HEK293T (cell line): ENCODE measurements around the gene LRP5.

Source experiments
- ARNT ChIP-seq: fragments of 450-650 bp; IDR thresholded peaks from 2 replicates; pipeline ENCODE4 v1.6.1; 2017; ENCODE audit warnings: mild to moderate bottlenecking
- BHLHE40 ChIP-seq: fragments of 450-650 bp; IDR thresholded peaks from 2 replicates; pipeline ENCODE4 v1.6.1; 2016; ENCODE audit warnings: mild to moderate bottlenecking, moderate library complexity, borderline replicate concordance
- CTBP1 ChIP-seq: fragments of 450-650 bp; IDR thresholded peaks from 2 replicates; pipeline ENCODE4 v1.6.1; 2016; ENCODE audit warnings: borderline replicate concordance
- ELF4 ChIP-seq: fragments of 450-650 bp; IDR thresholded peaks from 2 replicates; pipeline ENCODE4 v1.6.1; 2017; ENCODE audit warnings: antibody characterized with exemption
- FOXK2 ChIP-seq: fragments of 450-650 bp; IDR thresholded peaks from 2 replicates; pipeline ENCODE4 v1.6.1; 2016; ENCODE audit warnings: mild to moderate bottlenecking
- FOXM1 ChIP-seq: fragments of 450-650 bp; IDR thresholded peaks from 2 replicates; pipeline ENCODE4 v1.6.1; 2017; ENCODE audit warnings: mild to moderate bottlenecking, borderline replicate concordance
- L3MBTL2 ChIP-seq: fragments of 450-650 bp; conservative IDR thresholded peaks from 2 replicates; pipeline ENCODE4 v1.6.1; 2016; ENCODE audit warnings: mild to moderate bottlenecking
- LEF1 ChIP-seq: fragments of 450-650 bp; IDR thresholded peaks from 2 replicates; pipeline ENCODE4 v1.6.1; 2017; ENCODE audit warnings: mild to moderate bottlenecking, borderline replicate concordance
- SP1 ChIP-seq: fragments of 450-650 bp; IDR thresholded peaks from 2 replicates; pipeline ENCODE4 v1.6.1; 2017
- SUZ12 ChIP-seq: fragments of 450-650 bp; IDR thresholded peaks from 2 replicates; pipeline ENCODE4 v1.6.1; 2016; ENCODE audit warnings: mild to moderate bottlenecking
- ZNF384 ChIP-seq: fragments of 450-650 bp; IDR thresholded peaks from 2 replicates; pipeline ENCODE4 v1.6.1; 2016
- TF ChIP-seq, protein P1 (sequence below): fragments of 450-650 bp; IDR thresholded peaks from 2 replicates; pipeline ENCODE4 v1.6.1; 2016

DNA sequence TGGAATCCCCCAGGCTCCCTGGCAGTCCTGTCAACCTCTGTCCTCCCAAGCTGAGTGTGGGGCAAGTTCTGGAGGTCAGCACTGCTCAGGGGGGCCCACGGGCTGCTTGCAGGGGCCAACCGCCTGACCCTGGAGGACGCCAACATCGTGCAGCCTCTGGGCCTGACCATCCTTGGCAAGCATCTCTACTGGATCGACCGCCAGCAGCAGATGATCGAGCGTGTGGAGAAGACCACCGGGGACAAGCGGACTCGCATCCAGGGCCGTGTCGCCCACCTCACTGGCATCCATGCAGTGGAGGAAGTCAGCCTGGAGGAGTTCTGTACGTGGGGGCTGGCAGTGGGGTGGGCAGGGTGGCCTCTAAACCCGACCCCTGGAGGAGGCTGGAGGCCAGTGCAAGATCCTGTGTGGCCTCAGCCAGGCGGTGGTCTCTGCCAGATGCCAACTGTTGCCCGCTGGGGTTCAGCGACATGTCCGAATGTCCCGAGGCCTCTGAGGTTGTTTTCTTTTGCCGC lies 113.5 kb downstream of the LRP5 start:
- TF ChIP-seq BHLHE40 = no peak
- TF ChIP-seq ZNF384 = no peak
- TF ChIP-seq FOXK2 = no peak
- TF ChIP-seq LEF1 = no peak
- no peak for TF ChIP-seq SUZ12
- no peak for TF ChIP-seq SP1
- TF ChIP-seq FOXM1 = no peak
- no peak for TF ChIP-seq L3MBTL2
- TF ChIP-seq ARNT = no peak
- TF ChIP-seq, protein P1, sequence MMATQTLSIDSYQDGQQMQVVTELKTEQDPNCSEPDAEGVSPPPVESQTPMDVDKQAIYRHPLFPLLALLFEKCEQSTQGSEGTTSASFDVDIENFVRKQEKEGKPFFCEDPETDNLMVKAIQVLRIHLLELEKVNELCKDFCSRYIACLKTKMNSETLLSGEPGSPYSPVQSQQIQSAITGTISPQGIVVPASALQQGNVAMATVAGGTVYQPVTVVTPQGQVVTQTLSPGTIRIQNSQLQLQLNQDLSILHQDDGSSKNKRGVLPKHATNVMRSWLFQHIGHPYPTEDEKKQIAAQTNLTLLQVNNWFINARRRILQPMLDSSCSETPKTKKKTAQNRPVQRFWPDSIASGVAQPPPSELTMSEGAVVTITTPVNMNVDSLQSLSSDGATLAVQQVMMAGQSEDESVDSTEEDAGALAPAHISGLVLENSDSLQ = no peak
- no peak for TF ChIP-seq CTBP1
- TF ChIP-seq ELF4 = no peak
